Measurements from ENCODE around the gene CXCL14. TPM values are rescaled to one million over a fixed set of nuclear protein-coding genes. Genes with fewer than 3 reads are reported as not detected.

Gene CXCL14
- total and polyA plus RNA-seq, 2 of the 4 experiments (the other 2 are of a cell fraction) = not detected

DNA sequence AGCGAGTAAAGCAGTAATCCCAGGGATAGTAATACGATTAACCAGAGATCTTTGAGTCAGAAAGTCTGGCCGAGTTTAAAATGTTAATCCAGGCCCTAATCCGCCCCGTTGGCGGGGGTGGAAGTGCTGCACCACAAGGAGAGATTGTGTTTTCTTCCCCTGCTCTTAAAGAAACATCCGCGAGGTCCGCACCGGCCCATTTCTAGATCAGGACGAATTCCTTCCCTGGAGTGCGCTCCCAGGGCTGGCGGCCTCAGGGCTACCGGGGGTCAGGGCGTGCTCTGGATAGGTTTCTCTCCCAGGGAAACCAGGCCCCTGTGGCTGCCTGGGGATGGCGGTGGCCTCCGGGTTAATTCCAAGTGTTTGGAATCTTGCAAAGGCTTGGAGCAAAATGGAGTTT, 33.7 kb downstream of the CXCL14 start:
- intact Hi-C loops (cut with micrococcal nuclease) = no loop called here
- no peak overlapping the region for H2AFZ ChIP-seq (replicated peaks; ENCODE audit: low read length, poor library complexity)
- no peak overlapping the region for H2BK15ac ChIP-seq (ENCODE audit: low read depth, low read length)
- H3K4me1 ChIP-seq (ENCODE audit: control insufficient read depth, insufficient read depth, low read length) = peaks cover 2% of the 10 kb centered on the region; the same call in 1 of the 2 replicates
- H2AK9ac ChIP-seq (replicated peaks; ENCODE audit: low read depth, low read length, poor library complexity) = no peak overlapping the region
- H3K56ac ChIP-seq (ENCODE audit: extremely low read depth, insufficient read depth, low read length) = no peak overlapping the region
- H4K5ac ChIP-seq (ENCODE audit: low read depth, low read length) = no peak overlapping the region
- dilution Hi-C loops (cut with HindIII; ENCODE audit: low sequenced_read_pairs, unreplicated experiment) = no loop called here
- H4K91ac ChIP-seq (ENCODE audit: insufficient read depth, low read depth, low read length) = no peak overlapping the region
- CTCF ChIA-PET = no interaction called here
- no peak overlapping the region for H3K4me3 ChIP-seq (ENCODE audit: insufficient read depth, low read depth, low read length)
- no peak overlapping the region for H4K8ac ChIP-seq (ENCODE audit: low read depth in 2 of 2, low read length in 2 of 2)
- no peak for ATAC-seq (ENCODE audit: low read depth)
- H3K23ac ChIP-seq (ENCODE audit: low read depth, low read length) = no peak overlapping the region
- peaks cover 95% of the 10 kb centered on the region for H3K27me3 ChIP-seq (ENCODE audit: control insufficient read depth, insufficient read depth, low read length)
- no peak overlapping the region for H3K4ac ChIP-seq (ENCODE audit: low read depth, low read length)
- no peak overlapping the region for H2BK20ac ChIP-seq (ENCODE audit: low read depth, low read length)
- H3K18ac ChIP-seq (ENCODE audit: low read depth, low read length) = no peak overlapping the region
- H3K4me2 ChIP-seq (ENCODE audit: low read depth, low read length) = no peak overlapping the region
- H2BK120ac ChIP-seq (ENCODE audit: low read depth, low read length) = no peak overlapping the region
- POLR2A ChIA-PET (ENCODE audit: unreplicated experiment) = no interaction called here
- peaks cover 4% of the 10 kb centered on the region; the same call in 1 of the 2 replicates for H3K9me3 ChIP-seq (ENCODE audit: control insufficient read depth, insufficient read depth, low read length)
- no peak overlapping the region for H2AK5ac ChIP-seq (ENCODE audit: low read depth, low read length)
- in situ Hi-C loops (cut with MboI; ENCODE audit: low sequenced_read_pairs) = no loop called here
- H3K36me3 ChIP-seq (ENCODE audit: control insufficient read depth, insufficient read depth, low read length) = no peaks in the 10 kb centered on the region
- DNase-seq = no peak
- WGBS, 2 experiments (ENCODE audit: extremely low coverage in 2 of 2, insufficient read length in 1 of 2) = 53% methylated on average over 5 of the region's 17 CpGs; no CpG with 5 or more reads in 1 of the 2 experiments
- H3K9ac ChIP-seq (ENCODE audit: low read depth, low read length) = no peak overlapping the region
- H2BK5ac ChIP-seq (ENCODE audit: low read depth, low read length, poor library complexity, severe bottlenecking) = no peak overlapping the region
- H3K14ac ChIP-seq (replicated peaks; ENCODE audit: low read depth, low read length) = no peak overlapping the region
- no peaks in the 10 kb centered on the region for H3K79me1 ChIP-seq (ENCODE audit: low read depth in 1 of 2, low read length in 2 of 2)
- H4K20me1 ChIP-seq (ENCODE audit: insufficient read depth, low read length) = no peaks in the 10 kb centered on the region
- no TSS peak for BruUV-seq (replicated peaks)
- TF ChIP-seq MAZ (IDR thresholded peaks at IDR 0.05; ENCODE audit: borderline replicate concordance, low read depth, low read length) = no peak
- TF ChIP-seq, protein P1, sequence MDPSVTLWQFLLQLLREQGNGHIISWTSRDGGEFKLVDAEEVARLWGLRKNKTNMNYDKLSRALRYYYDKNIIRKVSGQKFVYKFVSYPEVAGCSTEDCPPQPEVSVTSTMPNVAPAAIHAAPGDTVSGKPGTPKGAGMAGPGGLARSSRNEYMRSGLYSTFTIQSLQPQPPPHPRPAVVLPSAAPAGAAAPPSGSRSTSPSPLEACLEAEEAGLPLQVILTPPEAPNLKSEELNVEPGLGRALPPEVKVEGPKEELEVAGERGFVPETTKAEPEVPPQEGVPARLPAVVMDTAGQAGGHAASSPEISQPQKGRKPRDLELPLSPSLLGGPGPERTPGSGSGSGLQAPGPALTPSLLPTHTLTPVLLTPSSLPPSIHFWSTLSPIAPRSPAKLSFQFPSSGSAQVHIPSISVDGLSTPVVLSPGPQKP (IDR thresholded peaks at IDR 0.05; ENCODE audit: borderline replicate concordance, low read depth, low read length) = no peak
- TF ChIP-seq CHD1 (IDR thresholded peaks at IDR 0.05; ENCODE audit: low read depth, low read length) = no peak
- no peak overlapping the region for H3K27ac ChIP-seq (ENCODE audit: insufficient read depth, low read length)
- no peaks in the 10 kb centered on the region for H3K9me1 ChIP-seq (ENCODE audit: insufficient read depth, low read length)

All from IMR-90 (cell line).